Measurements from ENCODE around the gene SYTL3. TPM values are rescaled to one million over a fixed set of nuclear protein-coding genes. Genes with fewer than 3 reads are reported as not detected.

The SYTL3 gene
- total RNA-seq, 1 experiment from 2014 or later: 0.09 TPM

DNA sequence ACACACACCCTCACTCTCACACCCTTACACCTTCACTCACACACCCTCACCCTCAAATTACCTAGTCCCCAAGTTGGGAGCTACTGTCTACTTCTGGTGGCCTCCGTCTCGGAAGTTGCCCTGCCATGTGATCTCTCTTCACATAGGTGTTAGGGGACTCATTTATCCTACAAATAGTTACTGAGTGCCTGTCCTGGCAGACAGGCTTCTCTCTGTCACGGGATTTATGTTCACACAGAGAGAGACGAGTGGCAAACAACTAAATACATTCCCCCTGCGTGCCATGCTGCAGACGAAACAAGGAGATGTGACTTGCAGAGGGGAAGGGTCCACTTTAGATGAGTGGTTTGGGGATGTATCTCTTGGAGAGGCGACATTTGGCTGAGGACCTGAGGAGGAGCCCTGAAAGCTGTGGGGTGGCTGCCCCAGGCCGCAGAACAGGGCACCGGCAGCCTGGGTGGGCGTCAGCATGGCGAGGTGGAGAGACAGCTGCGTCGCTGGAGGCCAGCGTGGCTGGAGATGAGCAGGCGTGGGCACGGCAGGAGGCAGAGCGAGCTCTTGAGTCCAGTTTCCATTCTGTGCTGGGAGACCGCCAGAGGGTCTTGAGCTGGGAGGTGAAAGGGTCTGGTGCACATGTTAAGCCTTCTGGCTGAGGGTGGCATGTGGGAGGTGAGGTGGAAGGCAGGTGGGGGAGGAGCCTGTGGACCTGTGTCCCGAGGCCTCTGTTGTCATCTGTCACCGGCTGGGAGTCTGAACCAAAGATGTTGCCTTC lies 22.5 kb upstream of the SYTL3 start:
- H3K36me3 Mint-ChIP-seq (ENCODE audit: insufficient read depth in 1 of 3, low read depth in 3 of 3): peaks cover 23 to 71% (median 49%) of the 10 kb centered on the region in 3 experiments; a peak in 6 of 7 replicates
- Histone ChIP-seq H2BK12ac (ENCODE audit: insufficient read length, low read depth, low read length) (no peak overlapping the region), H3K4ac (ENCODE audit: low read depth, low read length) (no peak overlapping the region), H3K9ac (ENCODE audit: extremely low read depth, insufficient read length, low read length) (peak overlapping the region; percentile 34), H3K4me1 (ENCODE audit: insufficient read depth, low read length) (no peaks in the 10 kb centered on the region), H3K23ac (ENCODE audit: insufficient read length, low read depth, low read length) (no peak overlapping the region), H3K27me3 (ENCODE audit: insufficient read depth, low read length) (no peaks in the 10 kb centered on the region), H4K5ac (ENCODE audit: insufficient read length, low read depth, low read length) (peak overlapping the region; percentile 53), H3K79me2 (ENCODE audit: insufficient read depth, low read length) (no peaks in the 10 kb centered on the region), H4K20me1 (ENCODE audit: control insufficient read depth, insufficient read depth, insufficient read length) (no peaks in the 10 kb centered on the region), H3K18ac (ENCODE audit: insufficient read length, low read depth, low read length) (no peak overlapping the region), H2BK20ac (ENCODE audit: low read depth, low read length, poor library complexity, severe bottlenecking) (no peak overlapping the region), H4K8ac (replicated peaks; ENCODE audit: insufficient read length, low read depth, low read length) (no peak overlapping the region), H3K27ac (ENCODE audit: insufficient read length, low read depth, low read length) (no peak overlapping the region), H3K23me2 (ENCODE audit: insufficient read length, low read depth, low read length, poor library complexity, severe bottlenecking) (no peaks in the 10 kb centered on the region), H3K14ac (ENCODE audit: insufficient read depth, low read length) (no peak overlapping the region), H2AFZ (ENCODE audit: low read length) (no peak overlapping the region), H3K9me3 (ENCODE audit: control insufficient read depth, low read depth, low read length) (no peaks in the 10 kb centered on the region), H3T11ph (ENCODE audit: low read length) (no peak overlapping the region), H2BK15ac (ENCODE audit: low read depth, low read length) (no peak overlapping the region), H3K79me1 (ENCODE audit: insufficient read depth, low read depth, low read length, poor library complexity, severe bottlenecking) (no peaks in the 10 kb centered on the region), H2BK5ac (ENCODE audit: insufficient read length, low read length) (no peak overlapping the region), H3K4me2 (ENCODE audit: insufficient read depth, insufficient read length, low read length) (no peak overlapping the region), H4K91ac (ENCODE audit: insufficient read length, low read depth, low read length) (no peak overlapping the region), H2BK120ac (ENCODE audit: low read depth, low read length, poor library complexity, severe bottlenecking) (no peak overlapping the region), H2AK5ac (ENCODE audit: insufficient read length, low read length) (no peak overlapping the region), H3K56ac (ENCODE audit: insufficient read length, low read depth, low read length) (no peak overlapping the region)
- DNase-seq: no peak
- H3K27me3 Mint-ChIP-seq (ENCODE audit: low read depth): no peaks in the 10 kb centered on the region
- no peak for TF ChIP-seq CTCF (conservative IDR thresholded peaks at IDR 0.05)
- no CpG with 5 or more reads among the region's 20 CpGs for WGBS (ENCODE audit: extremely low coverage, insufficient read length, low lambda C conversion rate)
- peaks cover 15 to 21% of the 10 kb centered on the region in 2 experiments for H3K4me1 Mint-ChIP-seq
- peak overlapping the region; percentile 21 to 92 (median 47); a peak in 3 of 7 replicates for H3K27ac Mint-ChIP-seq
- no peaks in the 10 kb centered on the region for H3K9me3 Mint-ChIP-seq
- H3K4me3 Mint-ChIP-seq: no peak overlapping the region

Measured in H9 (cell line).